Neural cell (in vitro differentiated cells): Measurements from ENCODE around the gene OTOA. TPM values are rescaled to one million over a fixed set of nuclear protein-coding genes. Genes with fewer than 3 reads are reported as not detected.

Source experiments
- H2AFZ ChIP-seq: fragments of 200-600, 300-800 bp; sonication (generic), shearing (Covaris generic); 2 replicates; pipeline ENCODE4 v1.6.0; 2014; ENCODE audit warnings: low read depth, mild to moderate bottlenecking, antibody characterized with exemption, low read length, moderate library complexity
- H3F3A ChIP-seq: fragments of 200-600 bp; shearing (Covaris generic); 2 replicates; pipeline ENCODE4 v1.6.1; 2016; ENCODE audit warnings: mild to moderate bottlenecking, moderate library complexity, mixed read lengths, antibody characterized with exemption, low read length; ENCODE audit not compliant: insufficient read depth, poor library complexity, severe bottlenecking
- H3K27ac ChIP-seq: fragments of 200-600, 300-800 bp; sonication (generic), shearing (Covaris generic); 2 replicates; pipeline ENCODE4 v1.5.1; 2014; ENCODE audit warnings: mild to moderate bottlenecking, low read length, moderate library complexity
- H3K27me3 ChIP-seq: fragments of 300-800, 200-600 bp; sonication (generic), shearing (Covaris generic); 2 replicates; pipeline ENCODE4 v1.6.0; 2014; ENCODE audit warnings: mild to moderate bottlenecking, low read depth, low read length, moderate library complexity; ENCODE audit not compliant: insufficient read depth
- H3K36me3 ChIP-seq: fragments of 300-800, 200-600 bp; sonication (generic), shearing (Covaris generic); 2 replicates; pipeline ENCODE4 v1.5.1; 2014; ENCODE audit warnings: mild to moderate bottlenecking, antibody characterized with exemption, low read length, moderate library complexity; ENCODE audit not compliant: insufficient read depth
- H3K4me2 ChIP-seq: fragments of 300-800, 200-600 bp; sonication (generic), shearing (Covaris generic); 2 replicates; pipeline ENCODE4 v1.6.0; 2014; ENCODE audit warnings: mild to moderate bottlenecking, low read length
- H3K4me3 ChIP-seq: fragments of 300-800, 200-600 bp; sonication (generic), shearing (Covaris generic); 2 replicates; pipeline ENCODE4 v1.5.1; 2014; ENCODE audit warnings: mild to moderate bottlenecking, low read length, moderate library complexity
- H3K79me2 ChIP-seq: fragments of 200-600 bp; shearing (Covaris generic); replicated peaks from 2 replicates; pipeline ENCODE4 v1.6.0; 2014; ENCODE audit warnings: mild to moderate bottlenecking, low read length, moderate library complexity; ENCODE audit not compliant: insufficient read depth
- H3K9ac ChIP-seq: fragments of 300-800, 200-600 bp; sonication (generic), shearing (Covaris generic); 2 replicates; pipeline ENCODE4 v1.6.1; 2016; ENCODE audit warnings: mild to moderate bottlenecking, low read length, mixed read lengths
- H3K9me2 ChIP-seq: fragments of 200-600 bp; shearing (Covaris generic); 2 replicates; pipeline ENCODE4 v1.6.1; 2016; ENCODE audit warnings: mild to moderate bottlenecking, low read length, mixed read lengths; ENCODE audit not compliant: insufficient read depth
- H3K9me3 ChIP-seq: fragments of 200-600, 300-800 bp; sonication (generic), shearing (Covaris generic); 2 replicates; pipeline ENCODE4 v1.6.1; 2016; ENCODE audit warnings: mild to moderate bottlenecking, mixed run types, low read length, moderate library complexity, mixed read lengths
- H4K20me1 ChIP-seq: fragments of 200-600 bp; shearing (Covaris generic); 2 replicates; pipeline ENCODE4 v1.6.1; 2016; ENCODE audit warnings: mild to moderate bottlenecking, mixed run types; ENCODE audit not compliant: insufficient read depth
- EP300 ChIP-seq: fragments of 450-650 bp; conservative IDR thresholded peaks from 2 replicates; pipeline ENCODE4 v1.6.1; 2014; ENCODE audit warnings: antibody characterized with exemption, mild to moderate bottlenecking, moderate library complexity; ENCODE audit not compliant: poor library complexity, severe bottlenecking
- EZH2 ChIP-seq: fragments of 200-600, 300-800 bp; shearing (Covaris generic), sonication (generic); IDR thresholded peaks from 2 replicates; pipeline ENCODE4 v1.6.1; 2014; ENCODE audit warnings: antibody characterized with exemption, low read length, borderline replicate concordance, mild to moderate bottlenecking; ENCODE audit not compliant: insufficient read depth, poor library complexity, severe bottlenecking
- MXI1 ChIP-seq: fragments of 450-650 bp; conservative IDR thresholded peaks from 2 replicates; pipeline ENCODE4 v1.6.1; 2014; ENCODE audit warnings: antibody characterized with exemption, mild to moderate bottlenecking; ENCODE audit not compliant: poor library complexity, severe bottlenecking
- POLR2AphosphoS5 ChIP-seq: IDR thresholded peaks from 2 replicates; pipeline ENCODE4 v1.6.1; 2012
- RAD21 ChIP-seq: fragments of 450-650 bp; conservative IDR thresholded peaks from 2 replicates; pipeline ENCODE4 v1.6.1; 2014; ENCODE audit warnings: antibody characterized with exemption, mild to moderate bottlenecking, moderate library complexity
- REST ChIP-seq: IDR thresholded peaks from 2 replicates; pipeline ENCODE4 v1.6.1; 2012; ENCODE audit warnings: borderline replicate concordance
- SMC3 ChIP-seq: fragments of 450-650 bp; conservative IDR thresholded peaks from 2 replicates; pipeline ENCODE4 v1.6.1; 2014; ENCODE audit warnings: antibody characterized with exemption, mild to moderate bottlenecking, moderate library complexity; ENCODE audit not compliant: poor library complexity
- TAF1 ChIP-seq: IDR thresholded peaks from 2 replicates; pipeline ENCODE4 v1.6.1; 2012; ENCODE audit warnings: low read depth
- polyA plus RNA-seq: library from polyadenylated mRNA; depleted of rRNA; stranded (reverse); fragments of >200 nt; gene quantifications from 2 replicates; pipeline ENCODE4 v1.2.3, GENCODE V29; 2014
- TF ChIP-seq, protein P1 (sequence below): fragments of 450-650 bp; IDR thresholded peaks from 2 replicates; pipeline ENCODE4 v1.5.1; 2014; ENCODE audit warnings: antibody characterized with exemption, mild to moderate bottlenecking, moderate library complexity; ENCODE audit not compliant: poor library complexity, severe bottlenecking

Gene OTOA
- polyA plus RNA-seq, 1 donor from 2014 or later = 0.12 TPM

GRCh38 chr16:21639493-21639892 lies 24.3 kb upstream of the OTOA start:
- Histone ChIP-seq H3K27me3 (no peaks in the 10 kb centered on the region), H3K36me3 (no peaks in the 10 kb centered on the region), H4K20me1 (no peaks in the 10 kb centered on the region), H2AFZ (no peak overlapping the region), H3K4me2 (no peak overlapping the region), H3K27ac (no peak overlapping the region), H3F3A (no peaks in the 10 kb centered on the region), H3K9ac (no peak overlapping the region), H3K4me3 (no peak overlapping the region), H3K9me2 (no peaks in the 10 kb centered on the region), H3K9me3 (no peaks in the 10 kb centered on the region), H3K79me2 (no peaks in the 10 kb centered on the region)
- TF ChIP-seq REST = no peak
- TF ChIP-seq, protein P1, sequence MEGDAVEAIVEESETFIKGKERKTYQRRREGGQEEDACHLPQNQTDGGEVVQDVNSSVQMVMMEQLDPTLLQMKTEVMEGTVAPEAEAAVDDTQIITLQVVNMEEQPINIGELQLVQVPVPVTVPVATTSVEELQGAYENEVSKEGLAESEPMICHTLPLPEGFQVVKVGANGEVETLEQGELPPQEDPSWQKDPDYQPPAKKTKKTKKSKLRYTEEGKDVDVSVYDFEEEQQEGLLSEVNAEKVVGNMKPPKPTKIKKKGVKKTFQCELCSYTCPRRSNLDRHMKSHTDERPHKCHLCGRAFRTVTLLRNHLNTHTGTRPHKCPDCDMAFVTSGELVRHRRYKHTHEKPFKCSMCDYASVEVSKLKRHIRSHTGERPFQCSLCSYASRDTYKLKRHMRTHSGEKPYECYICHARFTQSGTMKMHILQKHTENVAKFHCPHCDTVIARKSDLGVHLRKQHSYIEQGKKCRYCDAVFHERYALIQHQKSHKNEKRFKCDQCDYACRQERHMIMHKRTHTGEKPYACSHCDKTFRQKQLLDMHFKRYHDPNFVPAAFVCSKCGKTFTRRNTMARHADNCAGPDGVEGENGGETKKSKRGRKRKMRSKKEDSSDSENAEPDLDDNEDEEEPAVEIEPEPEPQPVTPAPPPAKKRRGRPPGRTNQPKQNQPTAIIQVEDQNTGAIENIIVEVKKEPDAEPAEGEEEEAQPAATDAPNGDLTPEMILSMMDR = no peak
- TF ChIP-seq EZH2 = no peak
- no peak for TF ChIP-seq SMC3
- TF ChIP-seq EP300 = no peak
- TF ChIP-seq TAF1 = no peak
- no peak for TF ChIP-seq MXI1
- TF ChIP-seq RAD21 = no peak
- TF ChIP-seq POLR2AphosphoS5 = no peak

DNA sequence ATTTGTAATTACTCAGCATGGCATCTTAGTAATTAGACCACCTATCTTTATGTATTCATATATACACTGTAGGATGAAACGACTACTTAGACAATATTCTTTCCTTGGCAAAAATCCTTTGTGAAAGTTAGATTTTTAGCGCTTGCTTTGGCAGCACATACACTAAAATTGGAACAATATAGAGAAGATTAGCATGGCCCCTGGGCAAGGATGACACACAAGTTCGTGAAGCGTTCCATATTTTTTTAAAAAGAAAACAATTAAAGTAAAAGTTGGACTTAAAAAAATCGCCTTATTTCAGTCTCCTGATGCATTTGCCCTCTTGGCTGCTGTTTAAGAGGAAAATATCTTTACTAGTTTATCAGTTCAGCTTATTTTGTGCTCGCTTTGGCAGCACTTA lies 21.9 kb upstream of the OTOA start:
- H3K27me3 ChIP-seq = no peaks in the 10 kb centered on the region
- H3F3A ChIP-seq = no peaks in the 10 kb centered on the region
- no peaks in the 10 kb centered on the region for H3K79me2 ChIP-seq
- no peak overlapping the region for H2AFZ ChIP-seq
- no peaks in the 10 kb centered on the region for H3K9me3 ChIP-seq
- no peak overlapping the region for H3K27ac ChIP-seq
- H3K36me3 ChIP-seq = no peaks in the 10 kb centered on the region
- no peak for TF ChIP-seq MXI1
- TF ChIP-seq EZH2 = no peak
- TF ChIP-seq RAD21 = no peak
- TF ChIP-seq SMC3 = no peak
- TF ChIP-seq POLR2AphosphoS5 = no peak
- no peak for TF ChIP-seq REST
- no peak for TF ChIP-seq EP300
- no peak for TF ChIP-seq TAF1
- TF ChIP-seq, protein P1 = no peak
- H3K9me2 ChIP-seq = no peaks in the 10 kb centered on the region
- no peak overlapping the region for H3K9ac ChIP-seq
- no peaks in the 10 kb centered on the region for H4K20me1 ChIP-seq
- H3K4me3 ChIP-seq = no peak overlapping the region
- H3K4me2 ChIP-seq = no peak overlapping the region
